ENCODE data around the gene KDM6A. TPM values are rescaled to one million over a fixed set of nuclear protein-coding genes. Genes with fewer than 3 reads are reported as not detected.

The KDM6A gene
- total RNA-seq, 1 experiment from 2014 or later: 42.8 TPM

DNA sequence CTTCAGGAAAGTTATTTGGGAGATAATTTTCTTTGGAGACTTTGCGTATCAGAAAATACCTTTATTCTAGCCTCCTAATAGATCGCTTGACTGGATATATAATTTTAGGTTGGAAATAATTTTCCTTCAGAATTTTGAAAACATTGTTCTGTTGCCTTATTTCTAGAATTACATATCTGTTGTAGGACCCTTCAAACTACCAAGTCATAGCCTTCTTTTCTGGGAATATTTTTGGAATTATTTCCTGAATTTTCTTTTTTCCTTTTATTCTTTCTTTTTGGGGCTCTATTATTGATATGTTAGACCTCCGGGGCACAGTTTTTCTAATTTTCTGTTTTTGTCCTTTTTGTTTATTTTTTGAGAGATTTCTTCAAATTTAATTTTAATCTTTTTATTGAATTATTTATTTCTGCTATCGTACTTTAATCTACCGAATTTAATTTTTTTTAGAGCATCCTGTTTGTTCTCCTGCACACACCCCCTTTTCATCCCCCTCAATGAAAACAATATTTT, 100.5 kb downstream of the KDM6A start:
- H3K9ac ChIP-seq (ENCODE audit: extremely low read depth, insufficient read length, low read length): no peak overlapping the region
- H4K8ac ChIP-seq (replicated peaks; ENCODE audit: insufficient read length, low read depth, low read length): no peak overlapping the region
- H3K56ac ChIP-seq (ENCODE audit: insufficient read length, low read depth, low read length): no peak overlapping the region
- H3K79me2 ChIP-seq (ENCODE audit: insufficient read depth, low read length): peaks cover 17% of the 10 kb centered on the region; the same call in 1 of the 2 replicates
- Mint-ChIP-seq H3K4me3 (no peak overlapping the region), H3K27me3 (ENCODE audit: low read depth) (no peaks in the 10 kb centered on the region), H3K9me3 (peaks cover 65 to 77% of the 10 kb centered on the region in 2 experiments), H3K27ac (no peak overlapping the region), H3K4me1 (peaks cover 2 to 7% of the 10 kb centered on the region in 2 experiments; a peak in 2 of 4 replicates), H3K36me3 (ENCODE audit: insufficient read depth in 1 of 3, low read depth in 3 of 3) (peaks cover 46 to 61% (median 57%) of the 10 kb centered on the region in 3 experiments)
- H4K5ac ChIP-seq (ENCODE audit: insufficient read length, low read depth, low read length): no peak overlapping the region
- no peak overlapping the region for H3K14ac ChIP-seq (ENCODE audit: insufficient read depth, low read length)
- no peak overlapping the region for H3K4ac ChIP-seq (ENCODE audit: low read depth, low read length)
- H4K91ac ChIP-seq (ENCODE audit: insufficient read length, low read depth, low read length): no peak overlapping the region
- no peak overlapping the region for H2BK120ac ChIP-seq (ENCODE audit: low read depth, low read length, poor library complexity, severe bottlenecking)
- H3K23ac ChIP-seq (ENCODE audit: insufficient read length, low read depth, low read length): no peak overlapping the region
- H3K4me1 ChIP-seq (ENCODE audit: insufficient read depth, low read length): no peaks in the 10 kb centered on the region
- no peaks in the 10 kb centered on the region for H3K9me3 ChIP-seq (ENCODE audit: control insufficient read depth, low read depth, low read length)
- no peak overlapping the region for H2BK20ac ChIP-seq (ENCODE audit: low read depth, low read length, poor library complexity, severe bottlenecking)
- TF ChIP-seq, protein P1, sequence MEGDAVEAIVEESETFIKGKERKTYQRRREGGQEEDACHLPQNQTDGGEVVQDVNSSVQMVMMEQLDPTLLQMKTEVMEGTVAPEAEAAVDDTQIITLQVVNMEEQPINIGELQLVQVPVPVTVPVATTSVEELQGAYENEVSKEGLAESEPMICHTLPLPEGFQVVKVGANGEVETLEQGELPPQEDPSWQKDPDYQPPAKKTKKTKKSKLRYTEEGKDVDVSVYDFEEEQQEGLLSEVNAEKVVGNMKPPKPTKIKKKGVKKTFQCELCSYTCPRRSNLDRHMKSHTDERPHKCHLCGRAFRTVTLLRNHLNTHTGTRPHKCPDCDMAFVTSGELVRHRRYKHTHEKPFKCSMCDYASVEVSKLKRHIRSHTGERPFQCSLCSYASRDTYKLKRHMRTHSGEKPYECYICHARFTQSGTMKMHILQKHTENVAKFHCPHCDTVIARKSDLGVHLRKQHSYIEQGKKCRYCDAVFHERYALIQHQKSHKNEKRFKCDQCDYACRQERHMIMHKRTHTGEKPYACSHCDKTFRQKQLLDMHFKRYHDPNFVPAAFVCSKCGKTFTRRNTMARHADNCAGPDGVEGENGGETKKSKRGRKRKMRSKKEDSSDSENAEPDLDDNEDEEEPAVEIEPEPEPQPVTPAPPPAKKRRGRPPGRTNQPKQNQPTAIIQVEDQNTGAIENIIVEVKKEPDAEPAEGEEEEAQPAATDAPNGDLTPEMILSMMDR (conservative IDR thresholded peaks at IDR 0.05): no peak
- no peak overlapping the region for H2AK5ac ChIP-seq (ENCODE audit: insufficient read length, low read length)
- H3K18ac ChIP-seq (ENCODE audit: insufficient read length, low read depth, low read length): no peak overlapping the region
- no CpG with 5 or more reads among the region's 5 CpGs for WGBS (ENCODE audit: extremely low coverage, insufficient read length, low lambda C conversion rate)
- no peak overlapping the region for H2BK12ac ChIP-seq (ENCODE audit: insufficient read length, low read depth, low read length)
- H3K27me3 ChIP-seq (ENCODE audit: insufficient read depth, low read length): no peaks in the 10 kb centered on the region
- no peaks in the 10 kb centered on the region for H3K79me1 ChIP-seq (ENCODE audit: insufficient read depth, low read depth, low read length, poor library complexity, severe bottlenecking)
- no peak overlapping the region for H2AFZ ChIP-seq (ENCODE audit: low read length)
- no peak overlapping the region for H3K27ac ChIP-seq (ENCODE audit: insufficient read length, low read depth, low read length)
- DNase-seq: no peak
- no peak overlapping the region for H2BK5ac ChIP-seq (ENCODE audit: insufficient read length, low read length)
- no peak overlapping the region for H3T11ph ChIP-seq (ENCODE audit: low read length)
- H3K4me2 ChIP-seq (ENCODE audit: insufficient read depth, insufficient read length, low read length): no peak overlapping the region
- H3K23me2 ChIP-seq (ENCODE audit: insufficient read length, low read depth, low read length, poor library complexity, severe bottlenecking): no peaks in the 10 kb centered on the region
- H4K20me1 ChIP-seq (ENCODE audit: control insufficient read depth, insufficient read depth, insufficient read length): no peaks in the 10 kb centered on the region
- no peak overlapping the region for H2BK15ac ChIP-seq (ENCODE audit: low read depth, low read length)
